Measurements from ENCODE around the gene CTU2.

GRCh38 chr16:88685156-88686061 is 20.9 kb upstream of the CTU2 start:
- TF ChIP-seq EP300 (IDR thresholded peaks at IDR 0.05; ENCODE audit: borderline replicate concordance) = no peak
- no peak for TF ChIP-seq CEBPB (IDR thresholded peaks at IDR 0.05)
- no peak for TF ChIP-seq REST (IDR thresholded peaks at IDR 0.05; ENCODE audit: low read depth)
- no peak for TF ChIP-seq RAD21 (IDR thresholded peaks at IDR 0.05; ENCODE audit: low read depth)

Data from Ishikawa (cell line).